ENCODE data around the gene MSH3.
A peak's percentile ranks its signal among the peaks of the same experiment; 100 is the strongest.

MSH3 gene

GRCh38 chr5:80654391-80655230 is at the start of gene MSH3, which contains the start of gene DHFR:
TSS of gene MSH3 (plus strand) at chr5:80654652. CDS start at chr5:80654728, 76 bp downstream.
TSS of gene DHFR (minus strand) at chr5:80654983. CDS start at chr5:80654489, 494 bp downstream.
- peak; percentile 52 for DNase-seq (ENCODE audit: low read depth, low spot score)

- no peak for DNase-seq (ENCODE audit: low read depth, low spot score)
Measured at GRCh38 chr5:80607343-80607742, 47.1 kb upstream of the MSH3 start.

GRCh38 chr5:80607832-80608231 is 46.6 kb upstream of the MSH3 start:
- DNase-seq (ENCODE audit: low read depth, low spot score) = no peak

- no peak for DNase-seq (ENCODE audit: low read depth, low spot score)
Measured at GRCh38 chr5:80608731-80609130, 45.7 kb upstream of the MSH3 start.

- no peak for DNase-seq (ENCODE audit: low read depth, low spot score)
Measured at GRCh38 chr5:80609692-80610091, 44.8 kb upstream of the MSH3 start.

- DNase-seq (ENCODE audit: low read depth, low spot score) = no peak
Measured at GRCh38 chr5:80615266-80615914, 39.1 kb upstream of the MSH3 start.

GRCh38 chr5:80618438-80618837 is 36.0 kb upstream of the MSH3 start:
- no peak for DNase-seq (ENCODE audit: low read depth, low spot score)

- DNase-seq (ENCODE audit: low read depth, low spot score) = no peak
Measured at GRCh38 chr5:80619086-80619485, 35.4 kb upstream of the MSH3 start.

GRCh38 chr5:80620211-80620610 is 34.2 kb upstream of the MSH3 start:
- DNase-seq (ENCODE audit: low read depth, low spot score) = no peak

- no peak for DNase-seq (ENCODE audit: low read depth, low spot score)
Measured at GRCh38 chr5:80622756-80623155, 31.7 kb upstream of the MSH3 start.

GRCh38 chr5:80623999-80624398 is 30.5 kb upstream of the MSH3 start:
- no peak for DNase-seq (ENCODE audit: low read depth, low spot score)

GRCh38 chr5:80625230-80625629 is 29.2 kb upstream of the MSH3 start:
- DNase-seq (ENCODE audit: low read depth, low spot score) = no peak

- no peak for DNase-seq (ENCODE audit: low read depth, low spot score)
Measured at GRCh38 chr5:80629281-80629680, 25.2 kb upstream of the MSH3 start.

- no peak for DNase-seq (ENCODE audit: low read depth, low spot score)
Measured at GRCh38 chr5:80631278-80632259, 22.9 kb upstream of the MSH3 start.

- no peak for DNase-seq (ENCODE audit: low read depth, low spot score)
Measured at GRCh38 chr5:80632700-80633099, 21.8 kb upstream of the MSH3 start.

GRCh38 chr5:80634193-80634592 is 20.3 kb upstream of the MSH3 start:
- DNase-seq (ENCODE audit: low read depth, low spot score) = no peak

- no peak for DNase-seq (ENCODE audit: low read depth, low spot score)
Measured at GRCh38 chr5:80641353-80641752, 13.1 kb upstream of the MSH3 start.

GRCh38 chr5:80644900-80645299 is 9.6 kb upstream of the MSH3 start:
- no peak for DNase-seq (ENCODE audit: low read depth, low spot score)

GRCh38 chr5:80646926-80647325 is 7.5 kb upstream of the MSH3 start:
- no peak for DNase-seq (ENCODE audit: low read depth, low spot score)

- no peak for DNase-seq (ENCODE audit: low read depth, low spot score)
Measured at GRCh38 chr5:80653502-80653901, 950 bp upstream of the MSH3 start.

GRCh38 chr5:80654054-80654390 is 430 bp upstream of the MSH3 start:
- no peak for DNase-seq (ENCODE audit: low read depth, low spot score)

GRCh38 chr5:80655231-80655774 is 851 bp downstream of the MSH3 start:
- DNase-seq (ENCODE audit: low read depth, low spot score) = no peak

All from iPS DF 19.7 (cell line).